SK-N-SH (cell line): ENCODE data around the gene ZPR1.

Experiments
- CHD2 ChIP-seq: fragments of 150-350 bp; IDR thresholded peaks from 2 replicates; pipeline ENCODE4 v1.6.1; 2018; ENCODE audit warnings: low read length; ENCODE audit not compliant: partially characterized antibody
- CTCF ChIP-seq: fragments of 200-600 bp; sonication (generic); IDR thresholded peaks from 2 replicates; pipeline ENCODE4 v1.6.1; 2017; ENCODE audit warnings: antibody characterized with exemption, mild to moderate bottlenecking, moderate library complexity
- MAX ChIP-seq: IDR thresholded peaks from 2 replicates; pipeline ENCODE4 v1.4.0; 2012; ENCODE audit warnings: low read depth
- MXI1 ChIP-seq: IDR thresholded peaks from 2 replicates; pipeline ENCODE4 v1.6.1; 2012; ENCODE audit warnings: mild to moderate bottlenecking, low read depth, low read length, improper control_type of control experiment
- NFIC ChIP-seq: IDR thresholded peaks from 2 replicates; pipeline ENCODE4 v1.4.0; 2012; ENCODE audit warnings: borderline replicate concordance
- NRF1 ChIP-seq: IDR thresholded peaks from 2 replicates; pipeline ENCODE4 v1.6.1; 2012; ENCODE audit warnings: low read depth, mild to moderate bottlenecking, low read length
- RFX5 ChIP-seq: IDR thresholded peaks from 2 replicates; pipeline ENCODE4 v1.6.1; 2012; ENCODE audit warnings: mild to moderate bottlenecking, improper control_type of control experiment, low read length

- no peak for TF ChIP-seq CHD2
- TF ChIP-seq NFIC = no peak
- TF ChIP-seq CTCF = no peak
- TF ChIP-seq RFX5 = no peak
- TF ChIP-seq MXI1 = no peak
- no peak for TF ChIP-seq NRF1
- TF ChIP-seq MAX = no peak
These were observed 39.6 kb upstream of the ZPR1 start for GRCh38 chr11:116827461-116827860.
